ENCODE results near the gene LIPC. TPM values are rescaled to one million over a fixed set of nuclear protein-coding genes. Genes with fewer than 3 reads are reported as not detected.

LIPC gene
- total and polyA plus RNA-seq, 9 of the 15 experiments (the other 6 are each of a cell fraction or from before 2014, with no cell fraction given): 0.07 to 0.41 (median 0.11) TPM; not detected in 2

- Histone ChIP-seq H3K4me3 (no peak overlapping the region), H3K27me3 (ENCODE audit: control insufficient read depth in 2 of 2, insufficient read depth in 2 of 2, low read length in 2 of 2) (no peaks in the 10 kb centered on the region), H2AFZ (ENCODE audit: low read depth, low read length) (peak overlapping the region; percentile 91), H3K79me2 (ENCODE audit: control insufficient read depth, insufficient read depth, low read length) (no peaks in the 10 kb centered on the region), H3K36me3 (ENCODE audit: control insufficient read depth, insufficient read depth, low read length) (no peaks in the 10 kb centered on the region), H3K9me1 (ENCODE audit: control insufficient read depth, insufficient read depth, low read length) (no peaks in the 10 kb centered on the region), H3K9ac (ENCODE audit: insufficient read depth in 1 of 2, low read depth in 2 of 2, low read length in 2 of 2) (peak overlapping the region in 1 of 2 experiments; percentile 15; a peak in 1 of 4 replicates), H3K4me2 (ENCODE audit: insufficient read depth, low read length) (peak overlapping the region; percentile 6; the same call in 1 of the 2 replicates), H3K4me1 (replicated peaks in 1 of 2; ENCODE audit: control insufficient read depth in 2 of 2, insufficient read depth in 2 of 2, low read length in 2 of 2) (peaks cover 36 to 57% of the 10 kb centered on the region in 2 experiments), H4K20me1 (replicated peaks; ENCODE audit: control insufficient read depth, insufficient read depth, low read length) (no peaks in the 10 kb centered on the region), H3K27ac (ENCODE audit: extremely low read depth, low read depth, low read length) (peak overlapping the region; percentile 65; the same call in 1 of the 3 replicates), H3K9me3 (replicated peaks; ENCODE audit: control insufficient read depth, insufficient read depth, low read depth, low read length) (no peaks in the 10 kb centered on the region)
- no TSS peak for BruUV-seq (replicated peaks)
- no peak for DNase-seq (ENCODE audit: extremely low read depth in 1 of 4, low spot score in 3 of 4)
- WGBS (ENCODE audit: insufficient coverage, low coverage, missing lambda C conversion rate): 60% methylated on average over 6 of the region's 8 CpGs
- in situ Hi-C loops (cut with MboI) (no loop called here), intact Hi-C loops (cut with micrococcal nuclease) (no loop called here)
- TF ChIP-seq TCF7L2 (IDR thresholded peaks at IDR 0.05; ENCODE audit: low read depth, low read length) (no peak), RFX1 (IDR thresholded peaks at IDR 0.05) (peak; percentile 15; the same call in 1 of the 2 replicates)
- ChIA-PET POLR2A (no interaction called here), CTCF (ENCODE audit: low intra/inter-chr PET ratio) (no interaction called here)
- FAIRE-seq: no peak
- ATAC-seq: no peak
Measured at GRCh38 chr15:58518626-58519025, 86.8 kb downstream of the LIPC start.

GRCh38 chr15:58519516-58519915, 87.7 kb downstream of the LIPC start:
- no TSS peak for BruUV-seq (replicated peaks)
- H3K9ac ChIP-seq (ENCODE audit: insufficient read depth in 1 of 2, low read depth in 2 of 2, low read length in 2 of 2): no peak overlapping the region
- 71% methylated on average over 5 of the region's 5 CpGs for WGBS (ENCODE audit: insufficient coverage, low coverage, missing lambda C conversion rate)
- H3K27me3 ChIP-seq (ENCODE audit: control insufficient read depth in 2 of 2, insufficient read depth in 2 of 2, low read length in 2 of 2): no peaks in the 10 kb centered on the region
- FAIRE-seq (no peak), DNase-seq (ENCODE audit: extremely low read depth in 1 of 4, low spot score in 3 of 4) (no peak), ATAC-seq (no peak)
- H3K36me3 ChIP-seq (ENCODE audit: control insufficient read depth, insufficient read depth, low read length): no peaks in the 10 kb centered on the region
- H3K9me1 ChIP-seq (ENCODE audit: control insufficient read depth, insufficient read depth, low read length): no peaks in the 10 kb centered on the region
- H4K20me1 ChIP-seq (replicated peaks; ENCODE audit: control insufficient read depth, insufficient read depth, low read length): no peaks in the 10 kb centered on the region
- H3K4me1 ChIP-seq (replicated peaks in 1 of 2; ENCODE audit: control insufficient read depth in 2 of 2, insufficient read depth in 2 of 2, low read length in 2 of 2): peaks cover 36 to 57% of the 10 kb centered on the region in 2 experiments
- intact Hi-C loops (cut with micrococcal nuclease): no loop called here
- no peak overlapping the region for H3K4me3 ChIP-seq
- peak overlapping the region; percentile 29 for H2AFZ ChIP-seq (ENCODE audit: low read depth, low read length)
- POLR2A ChIA-PET: interaction anchor here (0.6 to 1.1 kb wide), 4 partner anchors 9 to 251 kb away, joined by 3 to 5 read pairs (median 3); partner anchors contain the start of gene MINDY2
- in situ Hi-C loops (cut with MboI): no loop called here
- CTCF ChIA-PET (ENCODE audit: low intra/inter-chr PET ratio): no interaction called here
- TF ChIP-seq ZC3H8 (IDR thresholded peaks at IDR 0.05) (no peak), ZNF79 (CRISPR knock-in tag; IDR thresholded peaks at IDR 0.05; ENCODE audit: low read depth) (no peak), CBX2 (IDR thresholded peaks at IDR 0.05; ENCODE audit: insufficient read depth, low read length, poor library complexity, severe bottlenecking) (no peak), SRSF7 (optimal IDR thresholded peaks at IDR 0.05; ENCODE audit: low read depth, low read length) (no peak), KLF1 (tag; IDR thresholded peaks at IDR 0.05) (no peak)
- H3K27ac ChIP-seq (ENCODE audit: extremely low read depth, low read depth, low read length): no peak overlapping the region
- no peaks in the 10 kb centered on the region for H3K79me2 ChIP-seq (ENCODE audit: control insufficient read depth, insufficient read depth, low read length)
- no peaks in the 10 kb centered on the region for H3K9me3 ChIP-seq (replicated peaks; ENCODE audit: control insufficient read depth, insufficient read depth, low read depth, low read length)
- H3K4me2 ChIP-seq (ENCODE audit: insufficient read depth, low read length): no peak overlapping the region
